DND-41 (cell line): Measurements from ENCODE around the gene ZFP62.

Experiments used
- ATAC-seq: fragments of 200-7000 bp; cut with Tn5 transposase; 3 replicates; pipeline ENCODE4 v1.9.1; 2021; ENCODE audit warnings: low read depth; ENCODE audit not compliant: insufficient read depth
- DNase-seq: peaks from one replicate; pipeline ENCODE4 v3.0.0-alpha.2; 2020
- H2AFZ ChIP-seq: 2 replicates; pipeline ENCODE4 v1.6.0; 2012; ENCODE audit warnings: low read depth, low read length
- H3K27ac ChIP-seq: 2 replicates; pipeline ENCODE4 v1.5.1; 2012; ENCODE audit warnings: low read length, inconsistent platforms
- H3K27me3 ChIP-seq: fragments of 200-600 bp; sonication (generic); 2 replicates; pipeline ENCODE4 v1.6.0; 2012; ENCODE audit warnings: low read length, mild to moderate bottlenecking, inconsistent platforms; ENCODE audit not compliant: insufficient read depth, poor library complexity
- H3K36me3 ChIP-seq: 2 replicates; pipeline ENCODE4 v1.5.1; 2012; ENCODE audit warnings: low read length, inconsistent platforms; ENCODE audit not compliant: insufficient read depth
- H3K4me1 ChIP-seq: 2 replicates; pipeline ENCODE4 v1.5.1; 2012; ENCODE audit warnings: mild to moderate bottlenecking, low read length; ENCODE audit not compliant: insufficient read depth
- H3K4me2 ChIP-seq: 2 replicates; pipeline ENCODE4 v1.6.0; 2012; ENCODE audit warnings: mild to moderate bottlenecking, moderate library complexity, low read length, inconsistent platforms; ENCODE audit not compliant: insufficient read depth
- H3K4me3 ChIP-seq, 2 experiments: fragments of 200-600 bp in 1 of 2; shearing (Covaris generic) in 1 of 2; 2 replicates each; pipeline ENCODE4 v1.5.1; 2012 to 2016; ENCODE audit warnings: inconsistent platforms in 2 of 2, low read length in 2 of 2, mild to moderate bottlenecking in 2 of 2, low read depth in 1 of 2, moderate library complexity in 1 of 2
- H3K79me2 ChIP-seq: 2 replicates; pipeline ENCODE4 v1.6.0; 2012; ENCODE audit warnings: low read length, inconsistent platforms; ENCODE audit not compliant: insufficient read depth
- H3K9ac ChIP-seq: 2 replicates; pipeline ENCODE4 v1.6.0; 2012; ENCODE audit warnings: low read depth, mild to moderate bottlenecking, inconsistent platforms, low read length, moderate library complexity
- H3K9me3 ChIP-seq: 2 replicates; pipeline ENCODE4 v1.5.1; 2012; ENCODE audit warnings: low read length, moderate library complexity, mild to moderate bottlenecking, inconsistent platforms; ENCODE audit not compliant: insufficient read depth, severe bottlenecking
- H4K20me1 ChIP-seq: 2 replicates; pipeline ENCODE4 v1.6.0; 2012; ENCODE audit warnings: low read length; ENCODE audit not compliant: insufficient read depth
- EZH2 ChIP-seq: IDR thresholded peaks from 3 replicates; pipeline ENCODE4 v1.6.1; 2012; ENCODE audit warnings: borderline replicate concordance, low read depth, mild to moderate bottlenecking, moderate library complexity, low read length, inconsistent platforms; ENCODE audit not compliant: severe bottlenecking
- TF ChIP-seq, protein P1 (sequence below): IDR thresholded peaks from 2 replicates; pipeline ENCODE4 v1.5.1; 2012; ENCODE audit warnings: borderline replicate concordance, low read length, moderate library complexity, mild to moderate bottlenecking; ENCODE audit not compliant: poor library complexity, severe bottlenecking; ENCODE audit errors: extremely low read depth

The ZFP62 gene

DNA sequence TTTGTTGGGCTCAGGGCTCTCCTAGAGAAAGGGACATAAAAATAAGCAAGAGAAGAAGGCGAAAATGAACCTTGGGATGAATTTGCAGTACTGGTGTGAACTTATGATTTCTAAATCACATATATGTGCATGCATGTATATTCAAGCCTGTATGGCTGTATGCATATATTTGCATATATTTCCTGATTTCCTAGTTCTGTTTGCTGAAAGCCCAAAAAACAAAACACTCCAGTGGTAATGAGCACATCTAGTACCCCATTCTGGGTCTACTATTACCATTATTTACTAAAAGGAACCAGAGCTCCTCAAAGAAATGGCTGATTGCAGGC lies 7.3 kb downstream of the ZFP62 start:
- Histone ChIP-seq H2AFZ (no peak overlapping the region), H3K79me2 (peaks cover 50% of the 10 kb centered on the region), H3K4me2 (no peak overlapping the region), H4K20me1 (peaks cover 3% of the 10 kb centered on the region; the same call in 1 of the 2 replicates), H3K4me3 (no peak overlapping the region), H3K27ac (no peak overlapping the region), H3K27me3 (no peaks in the 10 kb centered on the region), H3K36me3 (peaks cover 91% of the 10 kb centered on the region), H3K9ac (no peak overlapping the region), H3K4me1 (0 out of 2 replicates have a peak, but pooled peaks cover 3% of the 10 kb centered on the region), H3K9me3 (peaks cover 21% of the 10 kb centered on the region)
- no peak for DNase-seq
- no peak for ATAC-seq
- TF ChIP-seq EZH2 = no peak

- Histone ChIP-seq H2AFZ (no peak overlapping the region), H4K20me1 (peaks cover 3% of the 10 kb centered on the region; the same call in 1 of the 2 replicates), H3K79me2 (peaks cover 45% of the 10 kb centered on the region), H3K9me3 (peaks cover 24% of the 10 kb centered on the region), H3K36me3 (peaks cover 91% of the 10 kb centered on the region), H3K27me3 (no peaks in the 10 kb centered on the region), H3K4me1 (no peaks in the 10 kb centered on the region), H3K4me2 (no peak overlapping the region), H3K4me3 (no peak overlapping the region), H3K27ac (no peak overlapping the region), H3K9ac (no peak overlapping the region)
- TF ChIP-seq EZH2 = no peak
- TF ChIP-seq, protein P1, sequence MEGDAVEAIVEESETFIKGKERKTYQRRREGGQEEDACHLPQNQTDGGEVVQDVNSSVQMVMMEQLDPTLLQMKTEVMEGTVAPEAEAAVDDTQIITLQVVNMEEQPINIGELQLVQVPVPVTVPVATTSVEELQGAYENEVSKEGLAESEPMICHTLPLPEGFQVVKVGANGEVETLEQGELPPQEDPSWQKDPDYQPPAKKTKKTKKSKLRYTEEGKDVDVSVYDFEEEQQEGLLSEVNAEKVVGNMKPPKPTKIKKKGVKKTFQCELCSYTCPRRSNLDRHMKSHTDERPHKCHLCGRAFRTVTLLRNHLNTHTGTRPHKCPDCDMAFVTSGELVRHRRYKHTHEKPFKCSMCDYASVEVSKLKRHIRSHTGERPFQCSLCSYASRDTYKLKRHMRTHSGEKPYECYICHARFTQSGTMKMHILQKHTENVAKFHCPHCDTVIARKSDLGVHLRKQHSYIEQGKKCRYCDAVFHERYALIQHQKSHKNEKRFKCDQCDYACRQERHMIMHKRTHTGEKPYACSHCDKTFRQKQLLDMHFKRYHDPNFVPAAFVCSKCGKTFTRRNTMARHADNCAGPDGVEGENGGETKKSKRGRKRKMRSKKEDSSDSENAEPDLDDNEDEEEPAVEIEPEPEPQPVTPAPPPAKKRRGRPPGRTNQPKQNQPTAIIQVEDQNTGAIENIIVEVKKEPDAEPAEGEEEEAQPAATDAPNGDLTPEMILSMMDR = no peak
- ATAC-seq = no peak
- no peak for DNase-seq
Measured at GRCh38 chr5:180853121-180853847, 7.8 kb downstream of the ZFP62 start.

- no peak overlapping the region for H3K27ac ChIP-seq
- DNase-seq = no peak
- no peak overlapping the region for H3K4me2 ChIP-seq
- peaks cover 24% of the 10 kb centered on the region for H3K9me3 ChIP-seq
- H3K4me1 ChIP-seq = no peaks in the 10 kb centered on the region
- peaks cover 42% of the 10 kb centered on the region; the same call in 1 of the 2 replicates for H3K79me2 ChIP-seq
- no peak overlapping the region for H3K4me3 ChIP-seq
- H2AFZ ChIP-seq = no peak overlapping the region
- no peak for TF ChIP-seq EZH2
- TF ChIP-seq, protein P1 = no peak
- no peaks in the 10 kb centered on the region for H3K27me3 ChIP-seq
- no peak for ATAC-seq
- H3K36me3 ChIP-seq = peaks cover 98% of the 10 kb centered on the region
- peaks cover 3% of the 10 kb centered on the region; the same call in 1 of the 2 replicates for H4K20me1 ChIP-seq
- no peak overlapping the region for H3K9ac ChIP-seq
Measured at GRCh38 chr5:180852495-180852894, 8.6 kb downstream of the ZFP62 start.

GRCh38 chr5:180850434-180851078 lies 10.5 kb downstream of the ZFP62 start:
- no peak overlapping the region for H3K9ac ChIP-seq
- no peaks in the 10 kb centered on the region for H3K27me3 ChIP-seq
- H2AFZ ChIP-seq = no peak overlapping the region
- peaks cover 24% of the 10 kb centered on the region for H3K9me3 ChIP-seq
- no peak overlapping the region for H3K4me2 ChIP-seq
- TF ChIP-seq, protein P1 = peak; percentile 7
- no peak for TF ChIP-seq EZH2
- no peak for ATAC-seq
- no peaks in the 10 kb centered on the region for H3K4me1 ChIP-seq
- no peak overlapping the region for H3K27ac ChIP-seq
- peaks cover 84% of the 10 kb centered on the region for H3K36me3 ChIP-seq
- no peak overlapping the region for H3K4me3 ChIP-seq
- H3K79me2 ChIP-seq = peaks cover 26% of the 10 kb centered on the region; the same call in 1 of the 2 replicates
- DNase-seq = no peak
- H4K20me1 ChIP-seq = no peaks in the 10 kb centered on the region; the same call in 1 of the 2 replicates
